Panc1 (cell line): ENCODE data around the gene GSG1.

Source experiments
- POLR2AphosphoS5 ChIP-seq: IDR thresholded peaks from 2 replicates; pipeline ENCODE4 v1.6.1; 2012; ENCODE audit warnings: mild to moderate bottlenecking, low read depth, low read length, moderate library complexity
- TCF7L2 ChIP-seq: IDR thresholded peaks from 2 replicates; pipeline ENCODE4 v1.6.1; 2011; ENCODE audit warnings: mild to moderate bottlenecking, low read depth, low read length, inconsistent platforms

DNA sequence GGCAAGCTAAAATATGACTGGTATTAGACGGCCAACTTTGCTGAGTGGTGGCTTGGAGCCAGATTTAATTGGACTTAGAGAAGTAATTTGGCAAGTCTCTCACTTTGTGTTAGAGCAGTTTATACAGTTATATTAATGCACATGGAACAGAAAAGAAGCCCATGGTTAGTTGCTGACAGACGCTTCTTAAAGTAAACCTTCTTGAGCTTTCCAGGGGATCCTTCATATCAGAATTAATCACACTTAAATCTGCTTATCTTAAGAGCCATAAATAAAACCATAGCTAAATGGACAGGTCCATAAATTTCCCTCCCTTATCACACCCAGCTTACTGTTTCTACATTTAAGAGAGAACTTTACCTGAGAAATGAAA, 9.6 kb downstream of the GSG1 start:
- no peak for TF ChIP-seq POLR2AphosphoS5
- TF ChIP-seq TCF7L2: no peak
